ENCODE results near the gene C3orf33. TPM values are rescaled to one million over a fixed set of nuclear protein-coding genes. Genes with fewer than 3 reads are reported as not detected.
A peak's percentile ranks its signal among the peaks of the same experiment; 100 is the strongest.

The C3orf33 gene
- total and polyA plus RNA-seq, 2 experiments from 2014 or later, result 3.5 to 4.7 TPM

DNA sequence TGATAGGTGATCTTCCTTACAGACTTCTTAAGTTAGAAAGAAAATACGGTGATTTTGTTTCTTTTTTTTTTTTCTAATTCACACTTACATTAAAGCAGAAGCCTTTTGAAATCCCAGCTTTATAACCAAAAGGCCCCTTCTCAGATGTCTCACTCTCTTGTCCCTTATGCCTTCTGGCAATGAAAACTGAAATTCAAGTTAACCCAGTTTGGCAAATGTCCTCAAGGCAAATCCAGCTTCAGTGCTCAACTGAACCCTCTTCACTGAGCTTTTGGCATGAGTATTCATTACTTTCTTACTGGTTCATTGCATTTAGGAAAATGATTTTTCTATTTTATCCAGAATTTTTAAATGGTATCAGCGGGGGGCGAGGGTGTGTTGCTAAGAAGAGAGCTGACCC lies 78.2 kb downstream of the C3orf33 start:
- H4K20me1 ChIP-seq (replicated peaks; ENCODE audit: insufficient read depth), result no peaks in the 10 kb centered on the region
- peaks cover 46% of the 10 kb centered on the region for H3K36me3 Mint-ChIP-seq (ENCODE audit: low read depth)
- peaks cover 3% of the 10 kb centered on the region; the same call in 1 of the 2 replicates for H3K9me2 ChIP-seq (ENCODE audit: insufficient read depth)
- peaks cover 14% of the 10 kb centered on the region for H3K4me1 ChIP-seq (ENCODE audit: insufficient read depth)
- H3K4me3 Mint-ChIP-seq, result no peak overlapping the region
- H3K4me3 ChIP-seq, result no peak overlapping the region
- no peak overlapping the region for H3K27ac Mint-ChIP-seq
- peaks cover 33% of the 10 kb centered on the region for H3K79me2 ChIP-seq (replicated peaks; ENCODE audit: insufficient read depth)
- no peaks in the 10 kb centered on the region for H3F3A ChIP-seq (replicated peaks; ENCODE audit: low read depth)
- DNase-seq (ENCODE audit: low spot score) (no peak), ATAC-seq (no peak)
- no peak overlapping the region for H3K27ac ChIP-seq (ENCODE audit: low read depth)
- no peak overlapping the region for H3K4me2 ChIP-seq
- H3K4me1 Mint-ChIP-seq, result peaks cover 15% of the 10 kb centered on the region
- no peak for TF ChIP-seq ZNF331 (CRISPR knock-in tag; IDR thresholded peaks at IDR 0.05; ENCODE audit: low read depth)
- peaks cover 10% of the 10 kb centered on the region for H3K9me3 Mint-ChIP-seq
- peaks cover 4% of the 10 kb centered on the region for H3K27me3 Mint-ChIP-seq (ENCODE audit: insufficient read depth, low read depth, poor library complexity)
- 0 out of 2 replicates have a peak, but pooled peaks cover 6% of the 10 kb centered on the region for H3K36me3 ChIP-seq (ENCODE audit: insufficient read depth)
- H3K27me3 ChIP-seq (ENCODE audit: insufficient read depth), result no peaks in the 10 kb centered on the region
- no peak overlapping the region for H2AFZ ChIP-seq

DNA sequence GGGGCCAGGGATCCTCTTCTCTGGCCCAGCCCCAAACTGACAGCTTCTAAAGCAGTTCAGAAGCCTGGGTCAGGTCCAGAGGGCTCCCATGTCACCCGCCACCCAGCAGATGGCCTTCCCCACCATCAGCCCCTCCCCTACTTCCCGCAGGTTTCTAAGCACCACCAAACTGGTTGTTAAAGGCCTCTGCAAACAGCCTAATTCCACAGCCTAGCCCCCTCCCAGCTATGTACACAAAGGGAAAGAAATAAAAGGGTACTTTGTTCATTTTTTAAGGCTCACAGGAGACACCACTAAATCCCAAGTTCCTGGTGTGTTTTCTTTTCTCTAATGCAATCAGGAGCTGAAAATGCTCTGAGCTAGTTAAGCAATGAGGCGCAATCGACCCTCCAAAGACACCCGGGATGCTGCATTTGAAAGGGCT lies 91.8 kb downstream of the C3orf33 start:
- peaks cover 31% of the 10 kb centered on the region for H3K79me2 ChIP-seq (replicated peaks; ENCODE audit: insufficient read depth)
- no peak overlapping the region for H3K27ac ChIP-seq (ENCODE audit: low read depth)
- no peak for TF ChIP-seq STAT1 (IDR thresholded peaks at IDR 0.05; ENCODE audit: unreplicated experiment)
- TF ChIP-seq, protein P1, sequence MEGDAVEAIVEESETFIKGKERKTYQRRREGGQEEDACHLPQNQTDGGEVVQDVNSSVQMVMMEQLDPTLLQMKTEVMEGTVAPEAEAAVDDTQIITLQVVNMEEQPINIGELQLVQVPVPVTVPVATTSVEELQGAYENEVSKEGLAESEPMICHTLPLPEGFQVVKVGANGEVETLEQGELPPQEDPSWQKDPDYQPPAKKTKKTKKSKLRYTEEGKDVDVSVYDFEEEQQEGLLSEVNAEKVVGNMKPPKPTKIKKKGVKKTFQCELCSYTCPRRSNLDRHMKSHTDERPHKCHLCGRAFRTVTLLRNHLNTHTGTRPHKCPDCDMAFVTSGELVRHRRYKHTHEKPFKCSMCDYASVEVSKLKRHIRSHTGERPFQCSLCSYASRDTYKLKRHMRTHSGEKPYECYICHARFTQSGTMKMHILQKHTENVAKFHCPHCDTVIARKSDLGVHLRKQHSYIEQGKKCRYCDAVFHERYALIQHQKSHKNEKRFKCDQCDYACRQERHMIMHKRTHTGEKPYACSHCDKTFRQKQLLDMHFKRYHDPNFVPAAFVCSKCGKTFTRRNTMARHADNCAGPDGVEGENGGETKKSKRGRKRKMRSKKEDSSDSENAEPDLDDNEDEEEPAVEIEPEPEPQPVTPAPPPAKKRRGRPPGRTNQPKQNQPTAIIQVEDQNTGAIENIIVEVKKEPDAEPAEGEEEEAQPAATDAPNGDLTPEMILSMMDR (conservative IDR thresholded peaks at IDR 0.05; ENCODE audit: low read depth in 2 of 2), result 0 out of 4 replicates have a peak, but pooled peaks of 1 of the 2 experiments have one; percentile 10
- no peak for TF ChIP-seq NANOG (IDR thresholded peaks at IDR 0.05; ENCODE audit: borderline replicate concordance)
- TF ChIP-seq, protein P2, sequence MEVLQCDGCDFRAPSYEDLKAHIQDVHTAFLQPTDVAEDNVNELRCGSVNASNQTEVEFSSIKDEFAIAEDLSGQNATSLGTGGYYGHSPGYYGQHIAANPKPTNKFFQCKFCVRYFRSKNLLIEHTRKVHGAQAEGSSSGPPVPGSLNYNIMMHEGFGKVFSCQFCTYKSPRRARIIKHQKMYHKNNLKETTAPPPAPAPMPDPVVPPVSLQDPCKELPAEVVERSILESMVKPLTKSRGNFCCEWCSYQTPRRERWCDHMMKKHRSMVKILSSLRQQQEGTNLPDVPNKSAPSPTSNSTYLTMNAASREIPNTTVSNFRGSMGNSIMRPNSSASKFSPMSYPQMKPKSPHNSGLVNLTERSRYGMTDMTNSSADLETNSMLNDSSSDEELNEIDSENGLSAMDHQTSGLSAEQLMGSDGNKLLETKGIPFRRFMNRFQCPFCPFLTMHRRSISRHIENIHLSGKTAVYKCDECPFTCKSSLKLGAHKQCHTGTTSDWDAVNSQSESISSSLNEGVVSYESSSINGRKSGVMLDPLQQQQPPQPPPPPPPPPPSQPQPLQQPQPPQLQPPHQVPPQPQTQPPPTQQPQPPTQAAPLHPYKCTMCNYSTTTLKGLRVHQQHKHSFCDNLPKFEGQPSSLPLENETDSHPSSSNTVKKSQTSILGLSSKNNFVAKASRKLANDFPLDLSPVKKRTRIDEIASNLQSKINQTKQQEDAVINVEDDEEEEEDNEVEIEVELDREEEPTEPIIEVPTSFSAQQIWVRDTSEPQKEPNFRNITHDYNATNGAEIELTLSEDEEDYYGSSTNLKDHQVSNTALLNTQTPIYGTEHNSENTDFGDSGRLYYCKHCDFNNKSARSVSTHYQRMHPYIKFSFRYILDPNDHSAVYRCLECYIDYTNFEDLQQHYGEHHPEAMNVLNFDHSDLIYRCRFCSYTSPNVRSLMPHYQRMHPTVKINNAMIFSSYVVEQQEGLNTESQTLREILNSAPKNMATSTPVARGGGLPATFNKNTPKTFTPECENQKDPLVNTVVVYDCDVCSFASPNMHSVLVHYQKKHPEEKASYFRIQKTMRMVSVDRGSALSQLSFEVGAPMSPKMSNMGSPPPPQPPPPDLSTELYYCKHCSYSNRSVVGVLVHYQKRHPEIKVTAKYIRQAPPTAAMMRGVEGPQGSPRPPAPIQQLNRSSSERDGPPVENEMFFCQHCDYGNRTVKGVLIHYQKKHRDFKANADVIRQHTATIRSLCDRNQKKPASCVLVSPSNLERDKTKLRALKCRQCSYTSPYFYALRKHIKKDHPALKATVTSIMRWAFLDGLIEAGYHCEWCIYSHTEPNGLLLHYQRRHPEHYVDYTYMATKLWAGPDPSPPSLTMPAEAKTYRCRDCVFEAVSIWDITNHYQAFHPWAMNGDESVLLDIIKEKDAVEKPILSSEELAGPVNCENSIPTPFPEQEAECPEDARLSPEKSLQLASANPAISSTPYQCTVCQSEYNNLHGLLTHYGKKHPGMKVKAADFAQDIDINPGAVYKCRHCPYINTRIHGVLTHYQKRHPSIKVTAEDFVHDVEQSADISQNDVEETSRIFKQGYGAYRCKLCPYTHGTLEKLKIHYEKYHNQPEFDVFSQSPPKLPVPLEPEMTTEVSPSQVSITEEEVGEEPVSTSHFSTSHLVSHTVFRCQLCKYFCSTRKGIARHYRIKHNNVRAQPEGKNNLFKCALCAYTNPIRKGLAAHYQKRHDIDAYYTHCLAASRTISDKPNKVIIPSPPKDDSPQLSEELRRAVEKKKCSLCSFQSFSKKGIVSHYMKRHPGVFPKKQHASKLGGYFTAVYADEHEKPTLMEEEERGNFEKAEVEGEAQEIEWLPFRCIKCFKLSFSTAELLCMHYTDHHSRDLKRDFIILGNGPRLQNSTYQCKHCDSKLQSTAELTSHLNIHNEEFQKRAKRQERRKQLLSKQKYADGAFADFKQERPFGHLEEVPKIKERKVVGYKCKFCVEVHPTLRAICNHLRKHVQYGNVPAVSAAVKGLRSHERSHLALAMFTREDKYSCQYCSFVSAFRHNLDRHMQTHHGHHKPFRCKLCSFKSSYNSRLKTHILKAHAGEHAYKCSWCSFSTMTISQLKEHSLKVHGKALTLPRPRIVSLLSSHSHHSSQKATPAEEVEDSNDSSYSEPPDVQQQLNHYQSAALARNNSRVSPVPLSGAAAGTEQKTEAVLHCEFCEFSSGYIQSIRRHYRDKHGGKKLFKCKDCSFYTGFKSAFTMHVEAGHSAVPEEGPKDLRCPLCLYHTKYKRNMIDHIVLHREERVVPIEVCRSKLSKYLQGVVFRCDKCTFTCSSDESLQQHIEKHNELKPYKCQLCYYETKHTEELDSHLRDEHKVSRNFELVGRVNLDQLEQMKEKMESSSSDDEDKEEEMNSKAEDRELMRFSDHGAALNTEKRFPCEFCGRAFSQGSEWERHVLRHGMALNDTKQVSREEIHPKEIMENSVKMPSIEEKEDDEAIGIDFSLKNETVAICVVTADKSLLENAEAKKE (CRISPR knock-in tag; IDR thresholded peaks at IDR 0.05), result peak; percentile 42; the same call in 1 of the 2 replicates
- no peak for TF ChIP-seq EZH2phosphoT487 (IDR thresholded peaks at IDR 0.05; ENCODE audit: unreplicated experiment)
- no peak overlapping the region for H3K4me2 ChIP-seq
- Mint-ChIP-seq H3K4me1 (peaks cover 16% of the 10 kb centered on the region; the same call in 2 of the 3 replicates), H3K36me3 (ENCODE audit: low read depth) (peaks cover 28% of the 10 kb centered on the region), H3K9me3 (peaks cover 27% of the 10 kb centered on the region), H3K27ac (no peak overlapping the region), H3K27me3 (ENCODE audit: insufficient read depth, low read depth, poor library complexity) (no peaks in the 10 kb centered on the region), H3K4me3 (no peak overlapping the region)
- no peaks in the 10 kb centered on the region for H3F3A ChIP-seq (replicated peaks; ENCODE audit: low read depth)
- H4K20me1 ChIP-seq (replicated peaks; ENCODE audit: insufficient read depth), result no peaks in the 10 kb centered on the region
- ATAC-seq (peak; percentile 94), DNase-seq (ENCODE audit: low spot score) (peak; percentile 59)
- peaks cover 16% of the 10 kb centered on the region for H3K36me3 ChIP-seq (ENCODE audit: insufficient read depth)
- H3K4me3 ChIP-seq, result no peak overlapping the region
- H3K9me2 ChIP-seq (ENCODE audit: insufficient read depth), result no peaks in the 10 kb centered on the region
- peaks cover 23% of the 10 kb centered on the region for H3K4me1 ChIP-seq (ENCODE audit: insufficient read depth)
- no peaks in the 10 kb centered on the region for H3K27me3 ChIP-seq (ENCODE audit: insufficient read depth)
- no peak overlapping the region for H2AFZ ChIP-seq

Data from GM23338 (cell line).